Measurements from ENCODE around the gene ERG.

ERG gene

DNA sequence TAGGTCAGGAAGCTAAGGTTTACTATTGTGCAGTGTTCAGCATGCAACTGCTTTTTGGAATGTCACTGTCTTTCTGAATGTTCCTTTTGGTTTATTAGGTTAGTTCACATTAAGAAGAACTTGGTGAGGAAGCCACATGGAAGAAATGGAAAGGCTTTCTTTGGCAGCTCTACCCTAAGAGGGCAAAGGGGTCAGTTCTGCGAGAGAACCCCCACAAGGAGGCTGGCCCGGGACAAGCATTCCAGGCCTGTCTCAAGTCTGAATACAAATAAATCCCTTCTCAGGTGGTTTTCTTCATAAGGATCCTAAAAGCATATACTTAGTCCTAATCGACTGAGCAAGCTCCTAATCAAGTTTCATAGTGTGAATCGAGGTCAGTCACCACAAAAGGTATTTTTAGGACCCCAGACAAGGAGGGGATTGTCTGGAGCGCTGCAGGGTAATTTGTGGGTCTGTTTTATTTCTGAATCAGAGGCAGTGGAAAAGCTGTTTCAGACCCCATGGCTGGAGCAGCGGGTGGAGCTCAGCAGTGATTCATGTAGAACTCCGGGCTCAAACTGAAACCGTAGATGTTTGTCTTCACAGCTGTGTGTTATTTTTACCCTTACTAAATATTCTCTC, 63.3 kb downstream of the ERG start:
- no peak for DNase-seq (ENCODE audit: low read depth)

DNA sequence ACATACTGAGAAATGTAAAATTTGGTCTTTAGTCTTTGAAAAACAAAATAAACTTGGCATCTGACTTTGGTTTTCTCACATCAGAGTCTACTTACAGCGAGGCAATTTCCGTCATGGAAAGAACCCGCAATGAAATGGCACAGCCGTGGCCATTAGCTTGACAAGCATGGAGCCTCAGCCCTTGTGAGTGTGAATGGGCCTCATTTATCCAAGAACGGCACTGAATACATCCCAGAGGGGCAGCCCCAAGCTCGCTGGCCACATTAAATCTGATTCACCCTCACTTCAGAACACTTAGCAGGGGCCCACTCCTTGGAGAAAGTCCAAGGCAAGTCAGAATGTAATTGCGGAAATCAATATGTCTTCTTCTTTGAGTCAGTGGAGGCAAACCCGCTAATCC, 64.8 kb downstream of the ERG start:
- DNase-seq (ENCODE audit: low read depth), result no peak

DNA sequence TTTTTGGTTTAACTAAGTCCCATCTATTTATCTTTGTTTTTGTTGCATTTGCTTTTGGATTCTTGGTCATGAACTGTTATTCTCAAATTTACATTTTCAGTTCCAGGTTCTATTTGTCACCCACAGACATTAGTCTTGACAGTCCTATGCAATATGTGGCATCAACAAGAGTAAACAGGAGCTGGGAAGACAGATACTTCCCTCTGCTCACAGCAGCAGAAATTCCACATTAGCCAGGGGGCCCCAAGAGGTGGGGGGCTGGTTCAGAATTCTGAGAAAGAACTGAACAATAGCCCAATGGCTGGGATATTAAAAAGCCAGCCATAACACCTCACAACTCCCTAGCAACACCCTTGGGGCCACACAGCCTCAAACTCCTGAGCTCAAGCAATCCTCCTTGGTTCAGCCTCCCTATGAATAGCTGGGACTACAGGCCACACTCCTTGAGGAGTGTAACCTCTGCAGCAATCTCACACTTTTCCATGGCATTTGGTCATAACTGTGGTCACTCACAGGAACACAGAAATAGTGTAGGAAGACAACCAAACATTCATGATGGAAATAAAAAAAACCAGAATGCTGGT, 67.8 kb downstream of the ERG start:
- no peak for DNase-seq (ENCODE audit: low read depth)

DNA sequence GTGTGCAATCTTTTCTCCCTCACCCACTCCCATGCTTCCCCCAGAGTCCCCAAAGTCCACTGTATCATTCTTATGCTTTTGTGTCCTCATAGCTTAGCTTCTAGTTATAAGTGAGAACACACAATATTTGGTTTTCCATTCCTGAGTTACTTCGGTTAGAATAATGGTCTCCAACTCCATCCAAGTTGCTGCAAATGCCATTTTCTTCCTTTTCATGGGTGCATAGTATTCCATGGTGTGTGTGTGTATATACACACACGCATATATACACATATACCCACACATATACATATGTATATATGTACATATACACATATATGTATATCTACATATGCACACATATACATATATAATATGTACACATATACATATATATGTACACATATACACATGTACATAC, 69.3 kb downstream of the ERG start:
- no peak for DNase-seq (ENCODE audit: low read depth)

DNA sequence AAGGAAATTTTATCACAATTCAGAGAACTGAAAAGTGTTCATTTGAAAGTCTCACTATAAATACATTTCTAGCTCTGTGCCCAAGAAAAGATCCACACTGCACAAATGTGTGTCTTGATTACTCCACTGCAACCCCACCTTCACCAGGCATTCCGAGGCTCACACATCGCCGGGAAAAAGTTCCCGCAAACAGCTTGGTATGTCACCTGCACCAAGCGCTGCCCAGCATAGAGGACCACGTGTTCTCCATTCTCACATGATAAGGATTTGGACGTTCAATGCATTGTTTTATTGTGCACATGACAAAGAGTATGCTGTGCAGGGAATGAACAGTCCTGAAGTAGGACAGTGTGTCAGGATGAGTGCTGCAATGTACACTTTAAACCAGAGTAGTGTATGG, 70.1 kb downstream of the ERG start:
- no peak for DNase-seq (ENCODE audit: low read depth)

DNA sequence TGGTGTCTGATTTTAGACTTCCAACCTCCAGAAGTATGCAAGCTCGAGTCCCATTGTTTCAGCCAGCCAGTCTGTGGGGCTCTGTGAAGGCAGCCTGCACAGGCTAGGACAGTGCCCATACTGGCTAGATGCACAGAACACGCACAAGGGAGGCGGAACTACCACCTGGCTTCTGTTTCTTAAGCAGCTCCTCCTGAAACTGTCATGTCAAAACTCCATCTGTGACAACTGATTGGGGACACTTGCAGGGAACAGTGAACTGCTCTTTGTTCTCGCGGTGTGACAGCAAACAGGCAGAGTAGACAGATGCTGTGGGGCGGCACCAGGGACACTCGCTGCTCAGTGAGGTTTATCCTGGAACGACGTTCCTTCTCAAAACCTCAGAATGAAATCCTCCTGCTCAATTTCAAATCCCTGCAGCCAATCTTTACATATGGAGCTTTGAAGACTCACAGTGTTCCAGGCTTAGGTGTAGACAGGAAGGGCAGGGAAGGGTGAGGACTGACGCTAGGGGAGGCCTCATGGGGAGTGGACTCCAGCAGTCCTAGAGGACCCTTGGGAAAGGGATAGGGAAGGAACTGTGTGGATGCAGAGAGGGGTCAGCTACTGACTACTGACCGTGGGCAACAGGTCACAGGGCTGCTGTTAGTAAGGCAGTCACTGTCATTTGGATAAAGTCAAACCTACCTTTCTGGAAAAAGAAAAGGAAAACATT, 73.8 kb downstream of the ERG start:
- DNase-seq (ENCODE audit: low read depth), result no peak

DNA sequence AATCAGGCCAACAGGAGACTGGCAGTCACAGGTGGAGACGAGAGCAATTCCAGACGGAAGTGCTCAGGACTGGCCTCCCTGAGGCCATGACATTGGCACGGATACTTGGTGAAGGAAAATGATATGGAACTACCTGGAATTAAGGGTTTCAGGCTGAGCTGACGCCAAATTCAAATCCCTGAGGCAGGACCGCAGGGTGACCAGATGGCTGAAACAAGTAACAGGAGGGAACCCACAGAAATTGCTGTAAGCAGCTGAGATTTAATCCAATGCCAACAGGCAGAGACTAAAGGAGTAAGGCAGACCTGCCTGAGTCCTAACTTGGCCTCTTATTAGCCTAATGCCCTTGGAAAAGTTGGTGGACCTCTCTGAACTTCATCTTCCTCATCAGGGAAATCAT, 76.2 kb downstream of the ERG start:
- no peak for DNase-seq (ENCODE audit: low read depth)

DNA sequence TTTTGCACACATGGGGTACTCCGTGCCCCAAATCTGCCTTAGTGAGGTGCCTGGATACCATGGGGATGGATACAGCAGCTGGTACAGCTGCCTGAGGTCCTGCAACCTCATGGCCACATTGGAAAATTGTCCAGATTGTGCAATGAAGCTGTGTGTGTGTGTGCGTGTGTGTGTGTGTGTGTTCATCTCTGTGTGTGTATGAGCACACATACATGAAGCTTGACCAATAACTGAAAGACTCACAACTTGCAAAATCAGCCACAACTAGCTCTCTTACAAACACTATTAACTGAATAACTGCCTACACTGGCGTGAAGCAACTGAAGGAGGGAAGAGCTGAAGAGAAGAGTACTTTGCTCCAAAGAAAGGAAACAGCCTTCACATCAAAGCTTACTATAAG, 78.1 kb downstream of the ERG start:
- no peak for DNase-seq (ENCODE audit: low read depth)

DNA sequence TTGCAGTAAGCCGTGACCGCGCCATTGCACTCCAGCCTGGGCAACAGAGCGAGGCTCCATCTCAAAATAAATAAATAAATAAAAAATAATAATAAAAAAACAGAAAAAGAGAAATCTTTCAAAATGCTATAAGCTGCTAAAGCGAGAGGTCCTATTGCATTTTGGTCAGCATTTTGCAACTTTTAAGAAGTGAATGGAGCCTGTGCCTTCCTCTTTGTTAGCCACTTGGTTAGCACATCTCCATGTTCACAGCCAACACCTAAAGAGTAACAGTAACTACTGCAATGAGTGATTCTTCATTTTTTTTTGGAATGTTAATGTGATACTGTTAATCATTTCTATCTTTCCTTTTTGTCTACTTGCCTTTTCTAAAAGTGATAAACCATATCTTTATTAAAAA, 80.6 kb downstream of the ERG start:
- DNase-seq (ENCODE audit: low read depth), result no peak

DNA sequence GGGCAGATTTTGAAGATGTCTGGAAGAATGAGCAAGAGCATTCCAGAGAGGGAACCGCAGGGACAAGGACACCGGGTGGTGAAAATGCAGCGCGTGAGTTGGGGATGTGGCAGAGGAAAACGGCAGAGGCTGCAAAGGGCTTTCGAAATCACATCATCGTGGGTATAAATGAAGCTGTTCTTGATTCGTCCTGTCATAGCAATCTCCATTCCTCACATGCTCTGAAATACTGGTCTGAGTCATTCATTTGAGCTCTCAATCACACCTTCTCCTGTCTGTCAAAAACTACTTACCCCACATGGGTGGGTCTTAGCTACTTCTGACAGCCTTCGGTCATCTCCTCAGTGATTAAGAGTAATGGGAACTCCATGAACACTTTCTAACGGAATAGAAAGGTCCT, 81.5 kb downstream of the ERG start:
- DNase-seq (ENCODE audit: low read depth), result no peak

DNA sequence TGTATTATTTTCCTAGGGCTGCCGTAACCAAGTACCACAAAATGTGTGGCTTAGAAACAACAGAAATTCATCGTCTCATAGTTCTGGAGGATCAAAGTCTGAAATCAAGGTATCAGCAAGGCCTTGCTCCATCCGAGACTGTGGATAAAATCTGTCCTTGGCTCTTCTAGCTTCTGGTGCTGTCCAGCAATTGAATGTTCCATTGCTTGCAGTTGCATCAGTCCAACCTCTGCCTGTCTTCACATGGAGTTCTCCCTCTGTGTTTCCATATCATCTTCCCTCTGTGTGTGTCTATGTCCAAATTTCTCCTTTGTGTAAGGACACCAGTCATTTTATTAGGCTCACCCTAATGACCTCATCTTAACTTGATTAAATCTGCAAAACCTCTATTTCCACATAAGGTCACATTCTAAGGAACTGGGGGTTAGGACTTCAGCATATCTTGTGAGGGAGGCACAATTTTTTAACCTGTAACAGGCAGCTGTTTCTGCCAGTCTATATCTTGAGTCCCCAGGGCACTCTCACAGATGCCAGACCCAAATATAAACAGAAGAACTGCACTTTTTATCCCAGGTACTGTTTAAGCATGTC, 84.2 kb downstream of the ERG start:
- DNase-seq (ENCODE audit: low read depth), result no peak

DNA sequence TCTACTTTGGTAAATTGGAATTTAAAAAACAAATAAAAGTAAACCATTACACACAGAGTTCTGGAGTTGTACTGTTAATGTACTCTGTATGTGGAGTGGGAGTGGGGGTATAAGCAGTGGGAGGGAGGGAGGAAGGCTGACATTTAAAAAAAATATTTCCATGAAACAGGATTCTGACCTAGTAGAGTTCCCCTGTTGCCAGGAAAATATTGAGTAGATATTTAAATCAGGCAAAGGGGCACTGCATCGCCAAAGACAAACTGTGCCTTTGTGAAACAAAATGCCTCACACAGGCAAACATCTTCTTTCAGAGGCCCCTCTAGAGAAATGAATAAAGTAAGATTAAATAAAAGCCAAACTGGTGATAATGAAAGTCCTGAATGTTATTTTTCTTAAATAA, 87.8 kb downstream of the ERG start:
- no peak for DNase-seq (ENCODE audit: low read depth)

DNA sequence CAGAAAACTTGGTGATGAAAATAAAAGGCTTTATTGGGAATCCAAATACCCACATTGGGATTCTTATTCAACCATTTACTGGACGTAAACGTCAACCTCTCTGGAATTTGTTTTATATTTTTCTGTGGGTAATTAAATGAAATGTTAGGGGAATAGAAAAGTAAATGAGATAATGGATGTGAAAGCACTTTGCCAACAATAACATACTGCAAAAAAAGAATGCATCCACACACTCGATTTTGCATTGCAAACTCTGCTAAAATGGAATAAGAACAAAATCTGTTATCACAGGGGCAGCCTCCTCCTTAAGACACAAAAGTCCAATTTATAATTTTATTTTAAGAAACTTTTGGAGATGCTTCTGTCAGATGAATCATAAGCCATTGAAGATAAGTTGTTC, 88.4 kb downstream of the ERG start:
- DNase-seq (ENCODE audit: low read depth), result no peak

DNA sequence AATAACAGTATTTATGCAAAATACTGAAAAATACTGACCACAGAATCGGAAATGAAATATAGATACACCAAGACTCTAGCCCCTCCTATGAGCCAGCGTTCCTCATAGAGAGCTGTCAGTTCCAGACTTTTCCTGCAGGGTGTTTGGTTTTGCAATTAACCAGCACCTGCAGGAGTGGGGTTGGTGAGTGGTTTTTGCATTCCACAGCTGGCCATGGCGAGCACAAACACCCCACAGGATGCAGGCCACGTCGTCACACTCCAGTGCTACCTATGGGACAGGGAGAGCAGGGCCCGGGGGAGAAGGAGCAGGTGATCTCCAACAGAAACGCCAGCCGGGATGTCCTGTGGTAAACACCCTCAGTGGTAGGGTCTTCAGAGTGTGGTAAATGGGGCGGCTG, 94.1 kb downstream of the ERG start:
- DNase-seq (ENCODE audit: low read depth), result no peak

DNA sequence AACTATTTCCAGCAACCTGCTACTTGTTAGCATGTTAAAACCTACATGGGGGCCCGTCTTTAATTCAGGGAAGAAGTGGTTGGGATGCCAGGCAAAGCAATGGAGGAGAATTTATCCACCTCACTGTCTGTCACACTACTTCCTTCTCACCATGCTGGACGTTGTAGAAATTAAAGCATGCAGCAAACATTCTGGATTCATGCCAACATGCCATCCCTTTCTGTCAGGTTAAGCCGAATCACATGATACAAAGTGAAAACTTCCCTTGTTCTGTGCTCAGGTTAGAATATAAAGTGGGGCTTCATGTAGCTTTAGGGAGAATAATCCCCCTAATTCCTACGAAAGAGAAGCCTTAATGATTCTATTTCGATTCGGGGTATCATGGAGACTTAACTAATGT, 95.5 kb downstream of the ERG start:
- no peak for DNase-seq (ENCODE audit: low read depth)

DNA sequence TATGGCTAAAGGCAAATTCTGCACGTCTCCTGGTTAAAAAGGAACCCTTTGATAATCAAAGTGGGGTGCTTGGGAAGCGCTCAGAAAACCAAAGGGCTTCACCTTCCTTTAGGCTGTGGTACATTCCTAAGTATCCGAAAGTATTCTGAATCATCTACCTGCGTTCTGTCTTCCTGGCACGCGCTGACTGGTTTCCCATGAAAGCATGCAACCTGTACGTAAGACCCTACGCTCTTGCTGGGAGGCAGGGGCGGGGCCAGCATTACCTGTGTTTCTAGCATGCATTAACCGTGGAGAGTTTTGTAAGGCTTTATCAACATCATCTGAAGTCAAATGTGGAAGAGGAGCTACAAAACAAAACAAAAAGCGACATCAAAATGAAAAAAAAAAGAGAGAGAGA, 96.0 kb downstream of the ERG start:
- DNase-seq (ENCODE audit: low read depth), result no peak

DNA sequence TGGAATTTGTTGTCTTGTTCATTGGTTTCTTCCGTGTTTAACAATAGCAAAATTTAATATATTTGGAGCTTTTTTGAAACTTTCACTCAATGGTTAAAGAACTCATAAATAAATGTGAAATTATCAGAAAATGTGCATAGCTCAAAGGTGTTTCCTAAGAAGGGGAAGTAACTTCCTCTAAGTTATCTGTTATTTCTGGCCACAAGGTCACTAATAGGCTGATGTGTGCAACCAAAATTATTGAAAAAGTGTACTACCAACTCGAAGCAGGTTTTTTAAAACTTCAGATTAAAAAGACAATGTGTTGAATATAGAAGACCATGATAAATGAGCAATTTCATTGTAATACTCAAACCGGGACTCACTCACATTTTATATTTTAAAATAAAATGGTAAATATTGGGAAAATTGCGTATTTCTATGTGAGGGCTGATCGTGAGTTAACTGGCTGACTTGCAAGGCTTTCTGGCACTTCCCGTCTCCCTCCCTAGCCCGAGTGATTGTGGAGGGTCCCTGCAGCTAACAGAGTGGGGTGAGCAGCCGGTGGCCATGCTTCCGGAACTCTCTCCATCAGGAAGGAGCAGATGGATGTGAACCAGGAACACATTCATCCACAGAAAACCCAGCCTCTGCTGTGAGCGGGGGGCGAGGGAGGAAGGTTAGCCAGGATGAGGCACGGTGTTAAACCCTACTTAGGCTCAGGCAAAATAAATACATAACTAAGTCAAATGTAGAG, 96.9 kb downstream of the ERG start:
- DNase-seq (ENCODE audit: low read depth), result no peak

DNA sequence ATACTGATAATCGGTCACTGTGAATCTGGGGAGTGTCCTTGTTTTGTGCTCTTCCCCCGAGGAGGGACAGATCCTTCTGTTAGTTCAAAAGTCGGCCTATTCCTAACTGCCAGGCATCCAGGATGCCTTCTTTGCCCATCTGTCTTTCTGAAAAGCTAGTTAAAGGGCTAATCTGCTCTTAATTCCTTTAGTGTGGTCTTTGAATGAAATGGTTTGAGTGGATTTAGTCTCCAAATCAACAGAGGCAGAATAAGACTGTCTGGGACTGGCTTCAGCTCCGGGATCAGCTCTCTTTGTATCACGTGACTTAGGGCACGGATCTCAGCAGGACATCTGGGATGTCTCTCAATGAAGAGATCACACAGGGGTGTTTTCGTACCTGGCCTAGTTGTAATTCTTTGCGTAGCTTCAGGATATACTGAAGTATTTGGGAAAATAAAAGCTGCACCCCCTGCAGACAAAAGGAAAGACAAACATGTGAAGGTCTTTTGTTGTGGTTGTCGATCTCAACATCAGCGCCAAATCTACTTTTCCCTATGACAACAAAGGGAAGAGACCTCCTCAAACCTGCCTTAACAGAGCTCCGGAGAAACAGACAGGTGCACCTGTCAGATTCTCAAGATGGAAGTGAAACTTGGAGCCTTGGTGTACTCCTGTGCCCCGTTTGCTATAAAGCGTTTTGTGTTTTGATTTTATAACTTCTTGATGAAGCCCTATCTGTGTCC, 97.9 kb downstream of the ERG start:
- DNase-seq (ENCODE audit: low read depth), result no peak

DNA sequence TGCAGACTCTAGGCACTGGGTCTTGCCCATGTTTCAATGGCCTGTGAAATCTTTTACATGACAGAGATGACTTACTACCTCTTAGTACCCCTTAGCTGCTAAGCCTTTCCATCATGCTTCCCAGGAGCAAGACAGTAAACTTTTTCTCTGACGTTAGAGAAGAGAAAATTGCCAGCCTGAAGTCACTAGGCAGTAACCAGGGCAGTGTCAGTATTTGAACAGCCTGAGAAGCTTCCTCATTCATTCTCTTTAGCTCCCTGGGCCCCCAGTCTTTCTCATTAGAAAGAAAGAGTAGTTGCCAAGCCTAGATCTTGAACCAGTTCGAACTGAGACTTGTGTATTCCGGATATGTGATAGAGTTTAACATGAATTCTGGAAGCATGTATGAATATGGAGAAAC, 99.2 kb downstream of the ERG start:
- DNase-seq (ENCODE audit: low read depth), result no peak

DNA sequence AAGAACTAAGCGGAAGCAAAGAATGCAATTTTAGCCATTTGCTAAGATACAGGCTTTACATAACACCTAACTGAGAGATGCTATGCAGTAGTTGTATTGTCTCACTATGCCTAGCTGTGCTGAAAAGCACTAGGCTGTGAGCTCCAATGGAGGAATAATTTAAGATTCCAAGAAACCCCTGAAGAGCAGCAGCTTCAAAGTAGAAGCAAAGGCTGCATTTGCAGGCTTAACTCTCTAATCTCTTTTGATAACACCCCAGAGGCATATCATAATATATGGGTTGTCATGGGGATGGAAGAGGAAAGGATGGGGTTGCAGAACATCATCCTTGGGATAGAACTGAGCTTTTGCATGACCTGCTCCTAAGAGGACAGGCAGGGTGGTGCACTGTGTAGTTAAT, 102.0 kb downstream of the ERG start:
- DNase-seq (ENCODE audit: low read depth), result no peak

DNA sequence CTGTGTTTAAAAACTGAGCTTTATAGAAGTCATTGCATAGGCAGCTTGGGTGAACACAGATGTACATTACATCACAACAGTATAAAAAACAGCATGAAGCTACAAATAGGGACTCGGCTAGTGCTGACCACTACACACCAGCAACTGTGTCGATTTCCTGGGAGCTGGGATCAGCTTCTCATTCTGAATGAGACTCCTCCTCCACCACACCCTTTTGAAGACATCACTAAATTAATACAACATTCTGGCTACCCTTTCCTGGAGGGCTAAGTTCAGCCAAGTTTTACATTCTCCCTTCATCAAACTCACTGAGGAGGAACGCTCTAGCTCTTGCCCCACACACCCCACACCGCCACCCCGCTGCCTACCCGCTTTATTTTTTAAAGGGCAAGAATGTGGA, 102.7 kb downstream of the ERG start:
- DNase-seq (ENCODE audit: low read depth), result no peak

DNA sequence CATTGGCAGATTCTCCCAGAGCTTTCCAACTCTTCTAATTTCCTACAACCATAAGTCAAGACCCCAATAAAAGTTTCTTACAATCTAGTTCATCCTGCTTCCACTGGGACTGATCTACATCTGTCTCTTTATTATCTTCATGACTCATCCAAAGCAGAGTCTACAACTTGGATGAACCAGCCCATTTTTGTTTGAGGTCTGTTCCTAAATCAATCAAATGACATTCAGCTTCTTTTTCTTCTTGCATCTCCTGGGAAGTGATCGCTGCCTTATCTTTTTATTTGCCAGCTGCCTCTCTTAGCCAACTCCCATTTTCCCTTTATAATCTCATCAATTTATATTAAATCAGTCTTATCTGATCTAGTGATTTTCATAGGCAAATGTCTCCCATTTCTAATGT, 105.6 kb downstream of the ERG start:
- no peak for DNase-seq (ENCODE audit: low read depth)

Measured in activated T-helper 1 cell treated with Interleukin-2 at 50 U/mL for 16 hours (primary cell).